ENCODE data around the gene KIFBP. TPM values are rescaled to one million over a fixed set of nuclear protein-coding genes. Genes with fewer than 3 reads are reported as not detected.
"Not testable (repeated sequence)": the region's sequence is repeated elsewhere in the genome, so short reads cannot be mapped to it uniquely, and the experiment has no call there.

The KIFBP gene
- total and polyA plus RNA-seq, 2 experiments from 2014 or later: 33.8 to 40.5 TPM

DNA sequence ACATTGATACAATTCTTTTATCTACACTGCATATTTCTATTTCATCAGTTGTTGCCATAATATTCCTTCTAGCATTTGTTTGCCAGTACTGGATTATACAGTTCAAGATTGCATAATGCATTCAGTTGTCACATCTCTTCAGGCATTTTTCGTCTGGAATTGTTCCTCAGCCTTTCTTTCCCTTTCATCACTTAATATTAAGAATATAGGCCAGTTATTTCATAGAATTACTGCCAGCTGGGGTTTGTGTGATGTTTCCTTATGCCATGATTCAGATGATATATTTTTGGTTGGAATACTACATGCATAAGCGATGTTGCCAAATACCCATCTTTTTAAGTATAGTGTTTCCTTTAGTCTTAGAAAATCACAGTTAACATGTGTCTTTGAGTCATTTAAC lies 20.8 kb downstream of the KIFBP start:
- 90% methylated on average over 2 of the region's 2 CpGs for WGBS (ENCODE audit: low lambda C conversion rate, missing lambda C conversion rate)

DNA sequence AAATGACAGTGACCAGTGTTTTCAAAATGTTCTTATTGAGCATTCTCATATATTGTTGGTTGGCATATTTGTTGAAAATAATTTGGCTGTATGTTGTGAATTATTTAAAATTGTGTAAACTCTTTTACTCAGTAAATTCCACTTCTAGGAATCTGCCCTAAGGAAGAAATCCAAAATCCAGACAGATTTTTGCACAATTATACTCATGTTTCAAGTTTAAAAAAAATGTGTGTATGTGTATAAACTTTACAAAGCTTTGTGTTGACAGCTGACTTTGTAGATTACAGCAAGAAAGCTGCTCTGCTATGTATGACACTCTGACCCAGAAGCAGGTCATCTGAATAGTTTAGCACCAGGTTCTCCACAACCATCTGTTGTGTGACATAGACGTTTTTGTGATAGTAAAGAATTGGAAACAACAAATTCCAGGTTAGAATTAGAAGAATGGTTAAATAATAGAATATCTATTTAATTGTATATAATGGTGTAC lies 21.6 kb downstream of the KIFBP start:
- Histone ChIP-seq H4K20me1 (ENCODE audit: insufficient read depth, poor library complexity, severe bottlenecking) (no peaks in the 10 kb centered on the region), H3K27ac (no peak overlapping the region), H3K4me3 (no peak overlapping the region), H3K79me2 (peaks cover 3% of the 10 kb centered on the region), H3K4me2 (no peak overlapping the region), H3K9me3 (ENCODE audit: low read depth) (no peaks in the 10 kb centered on the region), H3K36me3 (replicated peaks; ENCODE audit: insufficient read depth, low read depth) (peaks cover 6% of the 10 kb centered on the region), H3K9me2 (replicated peaks; ENCODE audit: insufficient read depth) (no peaks in the 10 kb centered on the region), H2AFZ (no peak overlapping the region), H3K27me3 (no peaks in the 10 kb centered on the region), H3K4me1 (ENCODE audit: insufficient read depth) (no peaks in the 10 kb centered on the region)
- no peak for DNase-seq (ENCODE audit: low spot score)
- TF ChIP-seq EZH2 (IDR thresholded peaks at IDR 0.05; ENCODE audit: borderline replicate concordance): no peak
- TF ChIP-seq, protein P1, sequence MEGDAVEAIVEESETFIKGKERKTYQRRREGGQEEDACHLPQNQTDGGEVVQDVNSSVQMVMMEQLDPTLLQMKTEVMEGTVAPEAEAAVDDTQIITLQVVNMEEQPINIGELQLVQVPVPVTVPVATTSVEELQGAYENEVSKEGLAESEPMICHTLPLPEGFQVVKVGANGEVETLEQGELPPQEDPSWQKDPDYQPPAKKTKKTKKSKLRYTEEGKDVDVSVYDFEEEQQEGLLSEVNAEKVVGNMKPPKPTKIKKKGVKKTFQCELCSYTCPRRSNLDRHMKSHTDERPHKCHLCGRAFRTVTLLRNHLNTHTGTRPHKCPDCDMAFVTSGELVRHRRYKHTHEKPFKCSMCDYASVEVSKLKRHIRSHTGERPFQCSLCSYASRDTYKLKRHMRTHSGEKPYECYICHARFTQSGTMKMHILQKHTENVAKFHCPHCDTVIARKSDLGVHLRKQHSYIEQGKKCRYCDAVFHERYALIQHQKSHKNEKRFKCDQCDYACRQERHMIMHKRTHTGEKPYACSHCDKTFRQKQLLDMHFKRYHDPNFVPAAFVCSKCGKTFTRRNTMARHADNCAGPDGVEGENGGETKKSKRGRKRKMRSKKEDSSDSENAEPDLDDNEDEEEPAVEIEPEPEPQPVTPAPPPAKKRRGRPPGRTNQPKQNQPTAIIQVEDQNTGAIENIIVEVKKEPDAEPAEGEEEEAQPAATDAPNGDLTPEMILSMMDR (IDR thresholded peaks at IDR 0.05; ENCODE audit: poor library complexity): no peak
- TF ChIP-seq EZH2phosphoT487 (IDR thresholded peaks at IDR 0.05; ENCODE audit: low read depth, severe bottlenecking, unreplicated experiment): no peak
- WGBS (ENCODE audit: low lambda C conversion rate, missing lambda C conversion rate): 58% methylated on average over 1 of the region's 1 CpG

More for the DNA sequence above, 20.8 kb downstream of the KIFBP start:
- no peak overlapping the region for H3K27ac ChIP-seq
- no peaks in the 10 kb centered on the region for H3K9me2 ChIP-seq (replicated peaks; ENCODE audit: insufficient read depth)
- H3K36me3 ChIP-seq (replicated peaks; ENCODE audit: insufficient read depth, low read depth): peaks cover 6% of the 10 kb centered on the region
- H3K4me3 ChIP-seq: no peak overlapping the region
- no peaks in the 10 kb centered on the region for H3K4me1 ChIP-seq (ENCODE audit: insufficient read depth)
- no peak overlapping the region for H3K4me2 ChIP-seq
- no peak overlapping the region for H2AFZ ChIP-seq
- no peaks in the 10 kb centered on the region for H3K27me3 ChIP-seq
- no peaks in the 10 kb centered on the region for H4K20me1 ChIP-seq (ENCODE audit: insufficient read depth, poor library complexity, severe bottlenecking)
- TF ChIP-seq EZH2 (IDR thresholded peaks at IDR 0.05; ENCODE audit: borderline replicate concordance): no peak
- no peak for TF ChIP-seq EZH2phosphoT487 (IDR thresholded peaks at IDR 0.05; ENCODE audit: low read depth, severe bottlenecking, unreplicated experiment)
- TF ChIP-seq, protein P1 (IDR thresholded peaks at IDR 0.05; ENCODE audit: poor library complexity): no peak
- peaks cover 3% of the 10 kb centered on the region for H3K79me2 ChIP-seq
- no peaks in the 10 kb centered on the region for H3K9me3 ChIP-seq (ENCODE audit: low read depth)
- no peak for DNase-seq (ENCODE audit: low spot score)

DNA sequence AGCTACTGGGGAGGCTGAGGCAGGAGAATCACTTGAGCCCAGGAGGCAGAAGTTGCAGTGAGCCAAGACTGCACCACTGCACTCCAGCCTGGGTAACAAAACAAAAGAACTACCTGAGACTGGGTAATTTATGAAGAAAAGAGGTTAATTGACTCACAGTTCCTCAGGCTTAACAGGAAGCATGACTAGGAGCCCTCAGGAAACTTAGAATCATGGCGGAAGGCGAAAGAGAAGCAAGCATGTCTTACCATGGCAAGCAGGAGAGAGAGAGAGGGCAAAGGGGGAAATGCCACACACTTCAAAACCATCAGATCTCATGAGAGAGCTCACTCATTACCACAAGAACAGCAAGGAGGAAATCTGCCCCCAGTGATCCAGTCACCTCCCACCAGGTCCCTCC lies 24.2 kb downstream of the KIFBP start:
- H3K4me2 ChIP-seq; H4K20me1 ChIP-seq (ENCODE audit: insufficient read depth, poor library complexity, severe bottlenecking); DNase-seq (ENCODE audit: low spot score); H3K27me3 ChIP-seq; H3K4me3 ChIP-seq; H3K9me2 ChIP-seq (replicated peaks; ENCODE audit: insufficient read depth); H3K27ac ChIP-seq; H2AFZ ChIP-seq; H3K4me1 ChIP-seq (ENCODE audit: insufficient read depth); H3K79me2 ChIP-seq; H3K9me3 ChIP-seq (ENCODE audit: low read depth); H3K36me3 ChIP-seq (replicated peaks; ENCODE audit: insufficient read depth, low read depth): not testable (repeated sequence)
- WGBS (ENCODE audit: low lambda C conversion rate, missing lambda C conversion rate): 98% methylated on average over 2 of the region's 2 CpGs

DNA sequence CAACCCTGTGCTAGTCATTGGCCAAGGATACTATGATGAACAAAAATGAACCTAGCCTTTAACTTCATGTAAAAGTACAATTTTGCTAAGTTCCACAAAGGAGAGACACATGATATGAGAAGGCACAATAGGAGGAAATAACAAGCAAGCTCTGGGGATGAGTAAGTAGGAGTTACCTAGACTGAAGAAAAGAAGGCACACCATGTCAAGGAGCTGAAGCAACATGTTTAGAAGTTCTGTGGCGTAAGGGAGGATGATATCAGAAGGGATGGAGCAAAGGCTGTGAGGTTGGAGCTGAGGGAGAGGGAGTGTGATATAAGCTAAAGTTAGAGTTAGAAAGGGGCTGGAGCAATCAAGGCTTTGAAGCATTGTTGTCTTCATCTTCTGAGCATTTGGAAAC lies 25.6 kb downstream of the KIFBP start:
- Histone ChIP-seq H3K9me3 (ENCODE audit: low read depth) (no peaks in the 10 kb centered on the region), H3K27ac (no peak overlapping the region)

More for the DNA sequence above, 25.6 kb downstream of the KIFBP start:
- Histone ChIP-seq H3K36me3 (replicated peaks; ENCODE audit: insufficient read depth, low read depth) (no peaks in the 10 kb centered on the region), H3K4me3 (no peak overlapping the region), H3K4me1 (ENCODE audit: insufficient read depth) (no peaks in the 10 kb centered on the region), H3K27me3 (no peaks in the 10 kb centered on the region), H3K4me2 (no peak overlapping the region), H2AFZ (no peak overlapping the region), H3K9me2 (replicated peaks; ENCODE audit: insufficient read depth) (no peaks in the 10 kb centered on the region), H3K79me2 (no peaks in the 10 kb centered on the region), H4K20me1 (ENCODE audit: insufficient read depth, poor library complexity, severe bottlenecking) (no peaks in the 10 kb centered on the region)
- TF ChIP-seq, protein P1 (IDR thresholded peaks at IDR 0.05; ENCODE audit: poor library complexity): no peak
- TF ChIP-seq EZH2 (IDR thresholded peaks at IDR 0.05; ENCODE audit: borderline replicate concordance): no peak
- no peak for TF ChIP-seq EZH2phosphoT487 (IDR thresholded peaks at IDR 0.05; ENCODE audit: low read depth, severe bottlenecking, unreplicated experiment)
- 97% methylated on average over 1 of the region's 1 CpG for WGBS (ENCODE audit: low lambda C conversion rate, missing lambda C conversion rate)
- no peak for DNase-seq (ENCODE audit: low spot score)
